GM19025 (cell line): ENCODE measurements around the gene RELA.
"Not testable (repeated sequence)": the region's sequence is repeated elsewhere in the genome, so short reads cannot be mapped to it uniquely, and the experiment has no call there.

Experiments used
- ATAC-seq: cut with Tn5 transposase; IDR thresholded peaks from one replicate; pipeline ENCODE4 v1.9.1; 2021; ENCODE audit warnings: mild to moderate bottlenecking, low read depth, moderate library complexity; ENCODE audit not compliant: unreplicated experiment

The RELA gene

GRCh38 chr11:65649656-65650546 is 12.8 kb downstream of the RELA start:
- ATAC-seq, result no peak

GRCh38 chr11:65648997-65649493 is 13.7 kb downstream of the RELA start:
- ATAC-seq, result no peak

- no peak for ATAC-seq
Measured at GRCh38 chr11:65646958-65647701, 15.6 kb downstream of the RELA start.

GRCh38 chr11:65646288-65646957 is 16.3 kb downstream of the RELA start:
- no peak for ATAC-seq

GRCh38 chr11:65645710-65646109 is 17.0 kb downstream of the RELA start:
- ATAC-seq, result no peak

- no peak for ATAC-seq
Measured at GRCh38 chr11:65644837-65645236, 17.9 kb downstream of the RELA start.

- ATAC-seq, result no peak
Measured at GRCh38 chr11:65643971-65644370, 18.7 kb downstream of the RELA start.

GRCh38 chr11:65642014-65642671 is 20.6 kb downstream of the RELA start:
- ATAC-seq, result no peak

GRCh38 chr11:65641297-65642013 is 21.3 kb downstream of the RELA start:
- ATAC-seq, result no peak

- no peak for ATAC-seq
Measured at GRCh38 chr11:65640483-65641296, 22.0 kb downstream of the RELA start.

- ATAC-seq, result no peak
Measured at GRCh38 chr11:65639623-65640482, 22.9 kb downstream of the RELA start.

- not testable (repeated sequence) for ATAC-seq
Measured at GRCh38 chr11:65639228-65639597, 23.5 kb downstream of the RELA start.

GRCh38 chr11:65637794-65638419 is 24.8 kb downstream of the RELA start, which contains the start of gene SIPA1:
TSS of gene SIPA1 (plus strand) at chr11:65638101. CDS start at chr11:65640922, 2,821 bp downstream.
- ATAC-seq, result peak; percentile 40

GRCh38 chr11:65637032-65637557 is 25.6 kb downstream of the RELA start:
- ATAC-seq, result no peak

- ATAC-seq, result no peak
Measured at GRCh38 chr11:65636108-65637031, 26.3 kb downstream of the RELA start.
